H1 (cell line): ENCODE data around the gene FIBIN. TPM values are rescaled to one million over a fixed set of nuclear protein-coding genes. Genes with fewer than 3 reads are reported as not detected.
"Not testable (repeated sequence)": the region's sequence is repeated elsewhere in the genome, so short reads cannot be mapped to it uniquely, and the experiment has no call there.

Experiments
- CTCF ChIA-PET: fragments of 300-600 bp; sonication (Branson Sonifier 250); formaldehyde crosslinking; loops from one replicate; lab custom pipeline; 2021; ENCODE audit not compliant: partially characterized antibody; lab: Charles Lee
- POLR2A ChIA-PET: fragments of 300-600 bp; sonication (Branson Sonifier 250); formaldehyde crosslinking; loops from one replicate; lab custom pipeline; 2021; ENCODE audit warnings: inconsistent platforms; ENCODE audit not compliant: partially characterized antibody; lab: Charles Lee
- DNase-seq, 2 experiments: peaks; one replicate each; pipeline versions ENCODE4 v3.0.0 to v3.0.0-alpha.2; 2010 to 2022; ENCODE audit warnings: low spot score in 2 of 2, low read depth in 1 of 2, mixed read lengths in 1 of 2
- FAIRE-seq: peaks from 2 replicates; lab custom pipeline; 2011; peaks lifted over from hg19 to GRCh38; lab: Jason Lieb, UNC
- H2AFZ ChIP-seq: 2 replicates; pipeline ENCODE4 v1.8.1; 2012; ENCODE audit warnings: low read length, inconsistent platforms
- H2AK5ac ChIP-seq: 2 replicates; pipeline ENCODE4 v1.6.1; 2013; ENCODE audit warnings: low read depth, low read length
- H2BK120ac ChIP-seq: replicated peaks from 2 replicates; pipeline ENCODE3; 2013; ENCODE audit warnings: low read depth, low read length, inconsistent platforms
- H2BK12ac ChIP-seq: 2 replicates; pipeline ENCODE4 v1.6.1; 2013; ENCODE audit warnings: low read depth, low read length
- H2BK15ac ChIP-seq: 2 replicates; pipeline ENCODE4 v1.6.1; 2013; ENCODE audit warnings: low read length
- H2BK20ac ChIP-seq: 2 replicates; pipeline ENCODE4 v1.6.1; 2013; ENCODE audit warnings: low read length
- H2BK5ac ChIP-seq: 2 replicates; pipeline ENCODE4 v1.6.1; 2013; ENCODE audit warnings: low read depth, low read length
- H3K14ac ChIP-seq: 2 replicates; pipeline ENCODE4 v1.6.1; 2013; ENCODE audit warnings: inconsistent platforms; ENCODE audit not compliant: insufficient read length
- H3K18ac ChIP-seq: 2 replicates; pipeline ENCODE4 v1.6.1; 2013; ENCODE audit warnings: low read length; ENCODE audit errors: extremely low read depth
- H3K23ac ChIP-seq: 2 replicates; pipeline ENCODE4 v1.6.1; 2013; ENCODE audit warnings: inconsistent platforms; ENCODE audit not compliant: insufficient read length
- H3K23me2 ChIP-seq: 2 replicates; pipeline ENCODE4 v1.6.1; 2013; ENCODE audit warnings: low read depth, low read length
- H3K27ac ChIP-seq: 2 replicates; pipeline ENCODE4 v1.6.1; 2011; ENCODE audit warnings: low read depth, low read length, inconsistent platforms
- H3K27me3 ChIP-seq, 4 experiments: replicated peaks in 1 of 4; 1 replicate in 1 of 4; 2 replicates in 3 of 4; pipeline versions ENCODE4 v1.6.1 to v1.8.1; 2011 to 2013; ENCODE audit warnings: low read length in 3 of 4, mild to moderate bottlenecking in 3 of 4, inconsistent platforms in 2 of 4, mixed read lengths in 2 of 4, moderate library complexity in 1 of 4; ENCODE audit not compliant: control insufficient read depth in 3 of 4, insufficient read depth in 3 of 4; ENCODE audit errors: extremely low read depth in 1 of 4
- H3K36me3 ChIP-seq, 4 experiments: 2 replicates each; pipeline versions ENCODE4 v1.6.1 to v1.8.1; 2011 to 2013; ENCODE audit warnings: mild to moderate bottlenecking in 4 of 4, low read length in 3 of 4, moderate library complexity in 2 of 4, control low read depth in 1 of 4, inconsistent platforms in 1 of 4; ENCODE audit not compliant: insufficient read depth in 4 of 4, control insufficient read depth in 2 of 4
- H3K4ac ChIP-seq: replicated peaks from 2 replicates; pipeline ENCODE3; 2013; ENCODE audit warnings: low read length, low read depth, mixed read lengths, inconsistent platforms; ENCODE audit not compliant: insufficient read length
- H3K4me1 ChIP-seq, 4 experiments: replicated peaks in 1 of 4; 1 replicate in 1 of 4; 2 replicates in 3 of 4; pipeline versions ENCODE4 v1.6.1 to v1.8.1; 2011 to 2013; ENCODE audit warnings: low read length in 3 of 4, inconsistent platforms in 2 of 4, mixed read lengths in 1 of 4; ENCODE audit not compliant: insufficient read depth in 4 of 4, control insufficient read depth in 3 of 4
- H3K4me2 ChIP-seq, 2 experiments: 2 replicates each; pipeline versions ENCODE4 v1.6.1 to v1.8.1; 2011 to 2013; ENCODE audit warnings: low read depth in 2 of 2, low read length in 2 of 2, control low read depth in 1 of 2, inconsistent platforms in 1 of 2, mild to moderate bottlenecking in 1 of 2; ENCODE audit not compliant: insufficient read depth in 1 of 2
- H3K4me3 ChIP-seq, 4 experiments: fragments of 200-600, 300-600 bp in 1 of 4; sonication (generic), shearing (Covaris generic), sonication (Bioruptor Twin) in 1 of 4; 2 replicates each; pipeline versions ENCODE4 v1.5.1 to v1.8.1; 2011 to 2016; ENCODE audit warnings: low read length in 4 of 4, low read depth in 3 of 4, control low read depth in 2 of 4, inconsistent platforms in 2 of 4, mild to moderate bottlenecking in 2 of 4, mixed read lengths in 1 of 4, moderate library complexity in 1 of 4; ENCODE audit not compliant: insufficient read depth in 2 of 4; ENCODE audit errors: extremely low read depth in 1 of 4
- H3K56ac ChIP-seq: replicated peaks from 2 replicates; pipeline ENCODE3; 2013; ENCODE audit warnings: low read depth, mild to moderate bottlenecking, mixed read lengths, low read length, inconsistent platforms; ENCODE audit not compliant: insufficient read length
- H3K79me1 ChIP-seq: 2 replicates; pipeline ENCODE4 v1.6.1; 2013; ENCODE audit warnings: low read depth, low read length, control low read depth
- H3K79me2 ChIP-seq, 2 experiments: 2 replicates each; pipeline versions ENCODE4 v1.6.1 to v1.8.1; 2012 to 2013; ENCODE audit warnings: low read length in 2 of 2, mild to moderate bottlenecking in 2 of 2, inconsistent platforms in 1 of 2; ENCODE audit not compliant: insufficient read depth in 2 of 2, control insufficient read depth in 1 of 2
- H3K9ac ChIP-seq, 4 experiments: replicated peaks in 1 of 4; 1 replicate in 1 of 4; 2 replicates in 3 of 4; pipeline versions ENCODE4 v1.6.1 to v1.8.1; 2011 to 2013; ENCODE audit warnings: low read depth in 3 of 4, low read length in 3 of 4, control low read depth in 2 of 4, mild to moderate bottlenecking in 2 of 4, moderate library complexity in 2 of 4, inconsistent platforms in 1 of 4; ENCODE audit errors: extremely low read depth in 1 of 4
- H3K9me3 ChIP-seq, 2 experiments: 2 replicates each; pipeline versions ENCODE4 v1.6.1 to v1.8.1; 2012 to 2013; ENCODE audit warnings: mild to moderate bottlenecking in 2 of 2, moderate library complexity in 2 of 2, control low read depth in 1 of 2, inconsistent platforms in 1 of 2, low read depth in 1 of 2, low read length in 1 of 2, mixed read lengths in 1 of 2; ENCODE audit not compliant: insufficient read depth in 2 of 2
- H4K20me1 ChIP-seq, 2 experiments: replicated peaks in 1 of 2; 2 replicates each; pipeline versions ENCODE3 to v1.8.1; 2011 to 2013; ENCODE audit warnings: inconsistent platforms in 2 of 2, low read length in 2 of 2, mild to moderate bottlenecking in 1 of 2; ENCODE audit not compliant: insufficient read depth in 2 of 2, control insufficient read depth in 1 of 2
- H4K5ac ChIP-seq: 2 replicates; pipeline ENCODE4 v1.6.1; 2013; ENCODE audit warnings: low read length, low read depth, mixed read lengths, inconsistent platforms; ENCODE audit not compliant: insufficient read length
- H4K8ac ChIP-seq: 2 replicates; pipeline ENCODE4 v1.8.0; 2013; ENCODE audit warnings: mild to moderate bottlenecking, moderate library complexity, low read length, inconsistent platforms; ENCODE audit not compliant: insufficient read depth; ENCODE audit errors: extremely low read depth
- H4K91ac ChIP-seq: replicated peaks from 2 replicates; pipeline ENCODE3; 2013; ENCODE audit warnings: low read length, mixed read lengths, inconsistent platforms; ENCODE audit not compliant: insufficient read length
- CTCF ChIP-seq, 3 experiments: IDR thresholded peaks; 1 replicate in 2 of 3; 2 replicates in 1 of 3; pipeline versions ENCODE4 v1.5.1 to v1.6.1; 2011; ENCODE audit warnings: low read length in 3 of 3, mild to moderate bottlenecking in 3 of 3, inconsistent platforms in 2 of 3, low read depth in 1 of 3, moderate library complexity in 1 of 3; ENCODE audit not compliant: insufficient read depth in 1 of 3; ENCODE audit errors: control extremely low read depth in 1 of 3
- RAD21 ChIP-seq, 2 experiments: IDR thresholded peaks in 1 of 2; conservative IDR thresholded peaks in 1 of 2; 2 replicates each; pipeline ENCODE4 v1.6.1; 2011; ENCODE audit warnings: low read depth in 2 of 2, low read length in 2 of 2, improper control_type of control experiment in 1 of 2, inconsistent platforms in 1 of 2, mild to moderate bottlenecking in 1 of 2, moderate library complexity in 1 of 2
- WGBS, 2 experiments: shearing (Covaris generic) in 1 of 2; methylation state at CpG; one replicate each; pipeline versions ENCODE4 v1.1.6 to v1.1.7; 2013 to 2015; ENCODE audit warnings: low lambda C conversion rate in 2 of 2, mixed read lengths in 2 of 2, inconsistent platforms in 1 of 2, low coverage in 1 of 2, missing lambda C conversion rate in 1 of 2; ENCODE audit not compliant: insufficient replicate concordance in 2 of 2, insufficient coverage in 1 of 2, insufficient read length in 1 of 2; ENCODE audit errors: extremely low coverage in 1 of 2, missing lambda C conversion rate in 1 of 2; 5-methylcytosine and 5-hydroxymethylcytosine counted together
- polyA plus RNA-seq, 7 experiments: library from polyadenylated mRNA; depleted of rRNA in 3 of 7; stranded (reverse) in 5 of 7; unstranded in 2 of 7; fragments of >200 nt in 5 of 7; fragments of 200-250 nt in 2 of 7; gene quantifications; 1 replicate in 5 of 7; 2 replicates in 1 of 7; 4 replicates in 1 of 7; pipeline versions ENCODE4 v1.2.1 to v1.2.3, GENCODE V29; 2011 to 2013; ENCODE audit warnings: missing spikeins in 2 of 7, mixed read lengths in 2 of 7
- total RNA-seq: library from RNA; stranded (reverse); fragmentation: NEBNext Ultra II Directional; extraction: Animal tissue kit (Norgen Biotek cat#: 25700); gene quantifications from 2 replicates; pipeline ENCODE4 v1.2.1, GENCODE V29; 2021

The FIBIN gene
- total and polyA plus RNA-seq, 2 of the 8 experiments (the other 6 are each of a cell fraction or from before 2014, with no cell fraction given) = 0.38 to 0.45 TPM

- H3K23ac ChIP-seq, H3K4me3 ChIP-seq, H3K79me2 ChIP-seq, H3K27me3 ChIP-seq, H2AFZ ChIP-seq, H3K9me3 ChIP-seq, H3K27ac ChIP-seq, H3K56ac ChIP-seq, H3K23me2 ChIP-seq, H4K5ac ChIP-seq, FAIRE-seq, H3K4me2 ChIP-seq, H4K91ac ChIP-seq, H2BK5ac ChIP-seq, H4K8ac ChIP-seq, H2BK15ac ChIP-seq, H2BK120ac ChIP-seq, H2AK5ac ChIP-seq, H2BK12ac ChIP-seq, H3K14ac ChIP-seq, H2BK20ac ChIP-seq, H3K18ac ChIP-seq, H3K4me1 ChIP-seq, POLR2A ChIA-PET, H3K79me1 ChIP-seq, H3K9ac ChIP-seq, H3K4ac ChIP-seq, H4K20me1 ChIP-seq, H3K36me3 ChIP-seq: not testable (repeated sequence)
- CTCF ChIA-PET = interaction anchor here (0.7 to 1.4 kb wide), 4 partner anchors 13 to 872 kb away, joined by 3 to 4 read pairs (median 3); no protein-coding TSS in a partner anchor
- peak; percentile 19 to 73 for DNase-seq
- peak; percentile 7 to 39 (median 31); a peak in 2 of 4 replicates for TF ChIP-seq CTCF (IDR thresholded peaks at IDR 0.05; ENCODE audit: control extremely low read depth in 1 of 3, insufficient read depth in 1 of 3, low read depth in 1 of 3, low read length in 3 of 3)
- peak in 1 of 2 experiments; percentile 28; a peak in 2 of 4 replicates for TF ChIP-seq RAD21 (IDR thresholded peaks at IDR 0.05 in 1 of 2, conservative IDR thresholded peaks at IDR 0.05 in 1 of 2; ENCODE audit: low read depth in 2 of 2, low read length in 2 of 2)
- WGBS, 2 experiments = 71% methylated on average over 9 of the region's 15 CpGs; no CpG with 5 or more reads in 1 of the 2 experiments
These were observed 16.7 kb upstream of the FIBIN start for GRCh38 chr11:26977209-26977608.
